Stomach smooth muscle (tissue), 2 donors: ENCODE results near the gene MRAP2.

Experiments used
- H3K27ac ChIP-seq: one replicate; pipeline ENCODE4 v1.7.0; 2013; ENCODE audit warnings: mild to moderate bottlenecking, low read length, inconsistent platforms
- H3K27me3 ChIP-seq, 2 donors: one replicate each; pipeline ENCODE4 v1.7.0; 2013; ENCODE audit warnings: low read length in 2 of 2; ENCODE audit not compliant: insufficient read depth in 2 of 2, control insufficient read depth in 1 of 2
- H3K36me3 ChIP-seq, 2 donors: one replicate each; pipeline ENCODE4 v1.7.0; 2013; ENCODE audit warnings: low read length in 2 of 2; ENCODE audit not compliant: control insufficient read depth in 2 of 2, insufficient read depth in 2 of 2
- H3K4me1 ChIP-seq: one replicate; pipeline ENCODE4 v1.7.0; 2013; ENCODE audit warnings: low read length; ENCODE audit not compliant: control insufficient read depth, insufficient read depth
- H3K4me3 ChIP-seq, 2 donors: one replicate each; pipeline ENCODE4 v1.7.0; 2013; ENCODE audit warnings: low read length in 2 of 2
- H3K9ac ChIP-seq, 2 donors: one replicate each; pipeline ENCODE4 v1.7.0; 2013; ENCODE audit warnings: low read length in 2 of 2, mild to moderate bottlenecking in 1 of 2
- H3K9me3 ChIP-seq, 2 donors: one replicate each; pipeline ENCODE4 v1.7.0; 2013; ENCODE audit warnings: low read length in 2 of 2; ENCODE audit not compliant: control insufficient read depth in 2 of 2
- donor health status: healthy.
- donor health status: Pancreatic carcinoma.

MRAP2 gene

DNA sequence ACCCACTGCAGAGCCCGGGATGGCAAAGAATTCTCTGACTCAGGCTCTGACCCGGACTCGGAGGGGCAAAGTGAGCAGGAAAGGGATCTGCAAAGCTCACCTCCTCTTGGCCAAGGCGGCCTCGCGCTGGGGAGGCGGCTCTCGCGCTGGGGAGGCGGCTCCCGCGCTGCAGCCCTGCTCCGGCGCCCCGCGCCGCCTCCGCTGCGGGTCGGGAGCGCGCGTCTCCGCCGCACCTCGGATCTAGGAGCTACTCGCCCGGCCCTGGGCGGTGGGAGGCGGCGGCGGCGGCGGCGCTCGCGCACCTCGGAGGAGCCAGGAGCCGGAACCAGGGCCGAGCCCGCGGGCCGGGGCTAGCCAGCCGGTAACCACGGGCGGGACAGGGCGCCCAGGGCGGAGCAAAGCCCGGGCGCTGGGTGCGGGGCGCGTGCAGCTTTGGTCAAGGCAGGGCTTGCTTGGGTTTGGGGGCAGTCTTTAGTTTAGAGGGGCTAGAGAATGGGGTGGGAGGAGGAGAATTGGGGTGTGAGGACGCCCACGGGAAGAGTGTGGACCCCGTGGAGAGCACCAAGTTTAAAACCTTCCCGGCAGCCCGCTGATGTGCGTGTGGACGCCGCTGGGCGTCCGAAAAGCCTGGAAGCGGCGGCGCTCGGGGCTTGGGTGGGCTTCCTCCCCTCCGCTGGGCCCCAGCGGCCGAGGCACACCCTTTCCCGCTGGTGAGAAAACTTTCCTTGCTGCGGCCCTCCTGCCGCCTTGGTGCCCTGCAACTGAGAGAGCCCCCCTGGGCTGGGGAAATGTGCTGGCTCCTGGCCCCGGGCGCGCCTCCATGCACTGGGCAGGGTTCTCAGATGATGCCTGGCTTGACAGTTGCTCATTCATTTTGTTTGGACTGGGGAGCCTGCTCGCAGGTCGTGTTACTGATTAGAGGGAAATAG is at the start of gene MRAP2:
TSS of gene MRAP2 (plus strand) at position 250 of the 929 bp plus-strand sequence. CDS start 21,547 bp downstream, outside the sequence.
- no peak within 1 kb of the TSS for H3K27ac ChIP-seq
- H3K27me3 ChIP-seq: peaks cover 0 to 17% of the 10 kb centered on the region in 2 donors
- H3K4me3 ChIP-seq: peak within 1 kb of the TSS; percentile 50 to 73
- no peaks in the 10 kb centered on the region for H3K9me3 ChIP-seq
- no peak within 1 kb of the TSS for H3K9ac ChIP-seq
- no peaks in the 10 kb centered on the region for H3K36me3 ChIP-seq
- no peaks in the 10 kb centered on the region for H3K4me1 ChIP-seq

DNA sequence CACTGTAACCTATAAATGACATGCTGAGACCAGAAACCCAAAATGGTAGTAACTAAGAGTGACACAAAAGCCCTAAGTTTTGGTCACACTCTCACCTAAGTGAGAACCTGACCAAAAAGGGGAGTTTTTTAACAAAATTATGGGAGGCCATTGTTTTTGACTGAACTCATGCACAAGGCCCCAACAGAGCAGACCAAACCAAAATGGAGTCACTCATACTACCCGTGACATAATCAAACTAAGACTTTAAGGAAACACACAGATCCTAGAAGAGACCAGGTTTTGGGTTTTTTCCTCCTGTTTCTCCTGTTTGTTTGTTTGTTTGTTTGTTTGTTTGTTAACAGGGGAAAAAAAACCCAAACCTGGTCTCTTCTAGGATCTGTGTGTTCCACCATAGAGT is 49.2 kb upstream of the MRAP2 start:
- no peaks in the 10 kb centered on the region for H3K9me3 ChIP-seq
- H3K27me3 ChIP-seq: no peaks in the 10 kb centered on the region
- no peak overlapping the region for H3K4me3 ChIP-seq
- no peaks in the 10 kb centered on the region for H3K36me3 ChIP-seq
- no peaks in the 10 kb centered on the region for H3K4me1 ChIP-seq
- no peak overlapping the region for H3K27ac ChIP-seq
- H3K9ac ChIP-seq: no peak overlapping the region

DNA sequence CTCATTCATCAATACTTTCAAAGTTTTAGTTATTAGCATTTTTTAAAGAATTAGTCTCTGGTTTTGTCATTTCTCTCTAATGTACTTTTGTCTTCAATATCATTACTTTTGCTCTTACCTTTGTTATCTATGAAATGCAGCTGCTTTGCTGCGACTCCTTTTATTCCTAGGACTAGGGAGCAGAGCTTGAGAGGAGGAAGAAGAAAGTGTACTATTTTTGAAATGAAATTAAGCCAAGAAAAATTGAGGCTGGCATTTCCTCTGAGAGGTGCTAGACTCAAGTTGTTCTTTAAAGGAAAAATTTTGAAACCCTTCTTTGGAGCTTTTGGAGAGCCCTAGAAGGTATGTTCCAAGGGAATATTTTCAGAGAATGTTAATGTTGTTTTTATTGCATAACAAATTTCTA is 48.3 kb upstream of the MRAP2 start:
- H3K4me3 ChIP-seq: no peak overlapping the region
- no peak overlapping the region for H3K27ac ChIP-seq

GRCh38 chr6:83985715-83986114 is 47.9 kb upstream of the MRAP2 start:
- H3K9ac ChIP-seq: no peak overlapping the region
- no peaks in the 10 kb centered on the region for H3K4me1 ChIP-seq
- H3K9me3 ChIP-seq: no peaks in the 10 kb centered on the region
- H3K27me3 ChIP-seq: no peaks in the 10 kb centered on the region
- no peak overlapping the region for H3K27ac ChIP-seq
- H3K4me3 ChIP-seq: no peak overlapping the region
- H3K36me3 ChIP-seq: no peaks in the 10 kb centered on the region

More for the DNA sequence above, 48.3 kb upstream of the MRAP2 start:
- H3K4me1 ChIP-seq: no peaks in the 10 kb centered on the region
- H3K36me3 ChIP-seq: no peaks in the 10 kb centered on the region
- no peak overlapping the region for H3K9ac ChIP-seq
- H3K9me3 ChIP-seq: no peaks in the 10 kb centered on the region
- H3K27me3 ChIP-seq: no peaks in the 10 kb centered on the region

DNA sequence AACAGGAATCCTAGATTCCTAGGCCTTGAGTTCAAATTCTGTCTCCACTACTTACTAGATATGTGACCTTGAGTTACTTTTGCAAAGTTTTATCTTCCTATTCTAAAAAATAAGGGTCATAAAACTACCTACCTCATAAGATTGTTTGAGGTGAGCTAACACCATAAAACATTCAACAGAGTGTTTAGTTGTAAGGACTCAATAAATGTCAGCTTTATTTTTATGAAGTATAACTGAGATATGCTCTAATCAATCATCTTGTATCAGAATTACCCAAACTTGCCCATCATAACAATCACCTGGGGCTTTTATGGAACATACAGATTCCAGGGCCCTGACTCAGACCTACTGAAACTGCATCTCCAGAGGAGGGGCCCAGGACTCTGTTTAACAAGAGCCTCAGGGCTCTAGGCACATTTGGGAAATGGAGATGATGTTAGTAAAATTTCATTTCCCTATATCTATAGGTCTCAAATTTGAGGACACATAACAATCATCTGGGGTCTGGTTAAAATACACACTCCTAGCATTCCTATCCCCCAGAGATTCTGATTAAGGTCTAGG is 35.5 kb upstream of the MRAP2 start:
- Histone ChIP-seq H3K27ac (no peak overlapping the region), H3K4me3 (no peak overlapping the region), H3K27me3 (peaks cover 0 to 2% of the 10 kb centered on the region in 2 donors), H3K9ac (no peak overlapping the region), H3K36me3 (no peaks in the 10 kb centered on the region), H3K9me3 (no peaks in the 10 kb centered on the region), H3K4me1 (no peaks in the 10 kb centered on the region)

DNA sequence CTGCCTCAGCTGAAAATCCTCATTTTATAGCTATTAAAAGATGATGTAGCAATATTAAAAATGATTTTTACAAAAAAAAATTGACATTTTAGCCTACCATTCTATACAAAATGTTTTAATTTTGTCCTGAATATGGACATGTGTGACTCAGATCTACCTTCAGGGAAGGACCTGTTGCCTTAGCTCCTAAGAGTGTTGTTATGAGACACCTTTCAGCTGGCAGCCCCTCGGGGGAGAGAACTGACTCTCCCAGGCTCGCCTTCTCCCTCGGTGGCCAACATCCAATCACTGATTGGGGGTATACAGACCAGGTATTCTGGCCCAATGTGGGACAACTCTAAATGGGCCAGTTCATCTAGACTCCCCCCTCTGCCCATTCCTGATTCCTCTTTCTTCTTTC is 32.5 kb upstream of the MRAP2 start:
- H3K4me3 ChIP-seq: no peak overlapping the region
- no peaks in the 10 kb centered on the region for H3K9me3 ChIP-seq
- H3K4me1 ChIP-seq: no peaks in the 10 kb centered on the region
- peaks cover 0 to 2% of the 10 kb centered on the region in 2 donors for H3K27me3 ChIP-seq
- H3K9ac ChIP-seq: no peak overlapping the region
- H3K36me3 ChIP-seq: no peaks in the 10 kb centered on the region
- H3K27ac ChIP-seq: no peak overlapping the region

DNA sequence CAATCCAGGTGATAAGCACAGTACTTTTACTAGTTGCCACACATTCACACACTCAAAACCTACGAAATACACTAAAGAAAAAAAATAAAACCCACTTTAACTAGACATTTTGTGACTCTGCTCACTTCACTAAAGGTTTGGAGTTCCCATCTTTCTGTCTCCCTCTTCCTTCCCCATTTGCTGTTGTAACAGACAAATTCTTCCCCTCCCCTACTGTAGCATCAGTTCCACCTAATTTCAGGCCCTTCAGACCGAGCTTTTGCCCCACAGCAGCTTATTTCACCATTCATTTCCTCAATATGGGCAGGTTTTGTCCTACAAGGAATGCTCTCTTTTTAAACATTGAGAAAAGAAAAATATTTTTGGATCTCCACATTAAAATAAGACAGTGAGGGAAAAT is 31.3 kb upstream of the MRAP2 start:
- peaks cover 0 to 2% of the 10 kb centered on the region in 2 donors for H3K27me3 ChIP-seq
- H3K4me3 ChIP-seq: no peak overlapping the region
- no peaks in the 10 kb centered on the region for H3K36me3 ChIP-seq
- H3K9me3 ChIP-seq: no peaks in the 10 kb centered on the region
- no peaks in the 10 kb centered on the region for H3K4me1 ChIP-seq
- H3K9ac ChIP-seq: no peak overlapping the region
- H3K27ac ChIP-seq: no peak overlapping the region

DNA sequence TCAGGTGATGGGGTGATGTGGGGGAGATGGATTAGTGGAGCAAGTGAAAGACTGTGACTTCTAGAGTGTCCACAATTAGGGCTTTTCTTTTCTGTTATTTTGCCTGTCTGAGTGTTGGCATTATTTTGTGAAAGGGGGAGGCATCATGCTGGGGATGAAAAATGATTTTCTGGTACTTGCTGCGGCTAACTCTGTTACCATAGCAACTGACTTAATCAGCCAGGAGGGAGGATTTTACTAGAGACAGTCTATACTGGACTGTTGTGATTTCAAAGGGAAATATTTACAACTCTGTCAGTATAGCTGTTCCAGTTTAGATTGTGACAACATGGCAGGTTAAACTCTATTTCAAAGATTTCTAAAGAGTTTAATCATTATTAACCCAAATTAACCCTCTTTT is 30.4 kb upstream of the MRAP2 start:
- H3K27me3 ChIP-seq: peaks cover 0 to 2% of the 10 kb centered on the region in 2 donors
- H3K9me3 ChIP-seq: no peaks in the 10 kb centered on the region
- H3K4me3 ChIP-seq: no peak overlapping the region
- no peaks in the 10 kb centered on the region for H3K36me3 ChIP-seq
- H3K9ac ChIP-seq: no peak overlapping the region
- H3K27ac ChIP-seq: no peak overlapping the region
- no peaks in the 10 kb centered on the region for H3K4me1 ChIP-seq

DNA sequence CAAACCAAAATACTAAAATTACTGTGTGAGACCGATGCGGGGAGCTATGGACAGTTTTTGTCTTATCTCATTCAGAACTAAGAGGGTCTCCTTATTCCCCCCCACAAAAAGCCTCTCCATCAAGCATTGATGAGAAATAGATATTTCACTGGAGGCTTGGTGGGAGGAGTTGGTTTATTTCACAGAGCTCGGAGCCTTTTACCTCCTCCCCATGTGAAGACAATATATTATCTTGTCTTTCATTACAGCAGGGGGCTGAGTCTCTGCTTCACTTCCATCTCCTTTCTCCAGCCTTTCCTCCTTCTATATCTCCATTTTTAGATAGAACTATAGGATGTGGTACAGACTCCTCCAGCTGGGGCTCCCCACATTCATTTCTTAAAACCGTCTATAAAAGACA is 29.9 kb upstream of the MRAP2 start:
- Histone ChIP-seq H3K27me3 (peaks cover 0 to 2% of the 10 kb centered on the region in 2 donors), H3K36me3 (no peaks in the 10 kb centered on the region), H3K9me3 (no peaks in the 10 kb centered on the region), H3K9ac (no peak overlapping the region), H3K4me3 (no peak overlapping the region), H3K27ac (no peak overlapping the region), H3K4me1 (no peaks in the 10 kb centered on the region)

- H3K36me3 ChIP-seq: no peaks in the 10 kb centered on the region
- no peak overlapping the region for H3K9ac ChIP-seq
- H3K27ac ChIP-seq: no peak overlapping the region
- no peaks in the 10 kb centered on the region for H3K4me1 ChIP-seq
- H3K4me3 ChIP-seq: no peak overlapping the region
- no peaks in the 10 kb centered on the region for H3K9me3 ChIP-seq
- H3K27me3 ChIP-seq: no peaks in the 10 kb centered on the region
Observed at GRCh38 chr6:84007871-84008270, 25.7 kb upstream of the MRAP2 start.

DNA sequence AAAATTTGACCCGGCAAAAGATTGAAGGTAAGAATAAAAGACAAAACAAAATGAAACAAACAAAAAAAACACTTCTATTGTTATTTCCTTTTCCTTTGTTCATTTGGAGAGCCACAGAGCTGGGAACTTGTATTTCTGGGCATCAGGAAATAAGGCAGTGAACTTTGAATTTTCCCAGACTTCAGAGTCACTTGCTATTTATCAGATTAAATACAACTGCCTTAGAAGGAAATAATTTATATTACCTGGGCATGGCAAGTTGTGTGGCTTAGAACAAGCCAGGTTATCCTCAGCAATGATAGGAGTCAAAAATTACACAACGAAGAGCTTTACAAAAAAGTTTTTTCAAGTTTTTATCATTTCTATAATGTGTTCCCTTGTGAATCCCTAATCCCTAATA is 20.2 kb upstream of the MRAP2 start:
- Histone ChIP-seq H3K36me3 (no peaks in the 10 kb centered on the region), H3K27me3 (no peaks in the 10 kb centered on the region), H3K9me3 (no peaks in the 10 kb centered on the region), H3K27ac (no peak overlapping the region), H3K4me3 (no peak overlapping the region), H3K4me1 (no peaks in the 10 kb centered on the region), H3K9ac (no peak overlapping the region)
